AG04450 (cell line): ENCODE data around the gene LRRN1. TPM values are rescaled to one million over a fixed set of nuclear protein-coding genes. Genes with fewer than 3 reads are reported as not detected.

Experiments
- CTCF ChIA-PET: fragments of 300-600, 350-600 bp; formaldehyde crosslinking; extraction: SDS; loops from one replicate; lab custom pipeline; 2022; ENCODE audit warnings: antibody characterized with exemption, inconsistent platforms; lab: Charles Lee
- POLR2A ChIA-PET: fragments of 350-600 bp; formaldehyde crosslinking; extraction: SDS; loops from one replicate; lab custom pipeline; 2021; ENCODE audit warnings: antibody characterized with exemption, inconsistent platforms; lab: Yijun Ruan, JAX
- DNase-seq: peaks from one replicate; pipeline ENCODE4 v3.0.0-alpha.2; 2011; ENCODE audit warnings: low read depth, low spot score
- H3K27ac ChIP-seq: one replicate; pipeline ENCODE4 v1.5.1; 2012; ENCODE audit warnings: low read depth, low read length, control low read depth
- H3K27me3 ChIP-seq: one replicate; pipeline ENCODE4 v1.6.0; 2012; ENCODE audit warnings: low read length; ENCODE audit not compliant: control insufficient read depth, insufficient read depth
- H3K4me3 ChIP-seq: 2 replicates; pipeline ENCODE4 v1.5.1; 2011; ENCODE audit warnings: mild to moderate bottlenecking, low read depth, low read length, control low read depth
- H3K9me3 ChIP-seq: 2 replicates; pipeline ENCODE4 v1.5.1; 2012; ENCODE audit warnings: low read length; ENCODE audit not compliant: control insufficient read depth, insufficient read depth
- polyA plus RNA-seq: library from polyadenylated mRNA; depleted of rRNA; stranded (reverse); fragments of >200 nt; gene quantifications from 2 replicates; pipeline ENCODE4 v1.2.3, GENCODE V29; 2011
- TF ChIP-seq, protein P1 (sequence below): IDR thresholded peaks from 2 replicates; pipeline ENCODE4 v1.5.1; 2011; ENCODE audit warnings: low read depth, low read length, control low read depth, inconsistent platforms

LRRN1 gene
- polyA plus RNA-seq, 1 experiment, result not detected

DNA sequence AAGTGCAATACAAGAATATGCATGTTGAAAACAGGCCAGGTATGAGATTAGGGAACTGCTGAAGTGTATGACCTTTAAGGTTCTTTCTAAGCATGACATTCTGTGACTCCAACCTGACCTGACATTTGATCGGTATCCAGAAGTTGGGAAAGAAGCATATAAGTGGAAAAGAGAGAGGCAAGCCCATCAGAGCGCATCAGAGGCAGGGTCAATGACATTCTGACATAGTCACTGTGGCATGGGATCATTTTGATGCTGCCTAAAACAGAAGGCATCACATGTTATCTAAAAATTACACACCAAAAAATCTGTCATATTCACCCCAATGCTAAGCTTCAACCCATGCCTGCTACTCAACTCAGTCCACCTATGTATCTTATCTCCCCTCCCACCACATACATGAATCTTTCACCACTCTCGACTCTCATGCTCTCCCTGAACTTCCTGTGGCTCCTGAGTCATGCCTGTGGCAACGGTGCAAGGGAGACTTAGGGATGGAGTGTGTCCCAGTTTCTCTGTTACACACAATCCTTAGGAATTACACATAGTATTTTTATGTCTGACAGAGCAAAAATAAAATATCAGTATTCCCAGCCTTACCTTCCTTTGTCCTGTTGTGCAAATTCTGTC, 20.5 kb upstream of the LRRN1 start:
- ChIA-PET POLR2A (no interaction called here), CTCF (no interaction called here)

DNA sequence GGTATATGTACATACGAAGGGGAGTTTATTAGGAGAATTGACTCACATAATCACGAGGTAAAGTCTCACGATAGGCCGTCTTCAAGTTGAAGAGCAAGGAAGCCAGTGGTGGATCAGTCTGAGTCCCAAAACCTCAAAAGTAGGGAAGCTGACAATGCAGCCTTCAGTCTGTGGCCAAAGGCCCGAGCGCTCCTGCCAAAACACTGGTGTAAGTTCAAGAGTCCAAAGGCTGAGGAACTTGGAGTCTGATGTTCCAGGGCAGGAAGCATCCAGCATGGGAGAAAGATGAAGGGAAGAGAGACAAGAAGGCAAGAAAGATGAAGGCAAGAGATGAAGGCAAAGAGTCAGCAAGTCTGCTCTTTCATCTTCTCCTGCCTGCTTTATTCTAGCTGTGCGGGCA, 16.8 kb upstream of the LRRN1 start:
- TF ChIP-seq, protein P1, sequence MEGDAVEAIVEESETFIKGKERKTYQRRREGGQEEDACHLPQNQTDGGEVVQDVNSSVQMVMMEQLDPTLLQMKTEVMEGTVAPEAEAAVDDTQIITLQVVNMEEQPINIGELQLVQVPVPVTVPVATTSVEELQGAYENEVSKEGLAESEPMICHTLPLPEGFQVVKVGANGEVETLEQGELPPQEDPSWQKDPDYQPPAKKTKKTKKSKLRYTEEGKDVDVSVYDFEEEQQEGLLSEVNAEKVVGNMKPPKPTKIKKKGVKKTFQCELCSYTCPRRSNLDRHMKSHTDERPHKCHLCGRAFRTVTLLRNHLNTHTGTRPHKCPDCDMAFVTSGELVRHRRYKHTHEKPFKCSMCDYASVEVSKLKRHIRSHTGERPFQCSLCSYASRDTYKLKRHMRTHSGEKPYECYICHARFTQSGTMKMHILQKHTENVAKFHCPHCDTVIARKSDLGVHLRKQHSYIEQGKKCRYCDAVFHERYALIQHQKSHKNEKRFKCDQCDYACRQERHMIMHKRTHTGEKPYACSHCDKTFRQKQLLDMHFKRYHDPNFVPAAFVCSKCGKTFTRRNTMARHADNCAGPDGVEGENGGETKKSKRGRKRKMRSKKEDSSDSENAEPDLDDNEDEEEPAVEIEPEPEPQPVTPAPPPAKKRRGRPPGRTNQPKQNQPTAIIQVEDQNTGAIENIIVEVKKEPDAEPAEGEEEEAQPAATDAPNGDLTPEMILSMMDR, result no peak
- ChIA-PET POLR2A (no interaction called here), CTCF (no interaction called here)
- DNase-seq, result no peak
- no peak overlapping the region for H3K27ac ChIP-seq
- H3K4me3 ChIP-seq, result no peak overlapping the region
- peaks cover 35% of the 10 kb centered on the region for H3K9me3 ChIP-seq
- no peaks in the 10 kb centered on the region for H3K27me3 ChIP-seq

More for the DNA sequence above, 20.5 kb upstream of the LRRN1 start:
- H3K4me3 ChIP-seq, result no peak overlapping the region
- peaks cover 25% of the 10 kb centered on the region for H3K9me3 ChIP-seq
- TF ChIP-seq, protein P1, result no peak
- no peak overlapping the region for H3K27ac ChIP-seq
- DNase-seq, result no peak
- H3K27me3 ChIP-seq, result no peaks in the 10 kb centered on the region

DNA sequence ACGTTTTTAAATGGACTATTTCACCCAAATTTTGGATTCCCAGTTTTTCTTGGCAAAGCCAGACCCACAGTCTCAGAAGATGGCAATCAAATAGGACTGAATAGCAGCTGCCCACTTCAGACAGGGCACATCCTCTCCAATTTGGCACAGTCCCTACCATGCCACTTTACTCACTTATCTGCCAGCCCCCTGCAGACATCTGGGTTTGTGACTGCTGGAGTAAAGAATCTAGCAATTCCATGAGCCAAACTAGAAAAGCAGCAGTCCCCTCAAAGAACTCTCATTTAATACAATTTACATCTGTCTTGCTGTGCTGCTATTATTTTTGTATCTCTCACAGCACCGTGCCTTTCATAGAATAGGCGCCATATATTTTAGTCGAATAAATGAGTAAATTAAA, 16.0 kb upstream of the LRRN1 start:
- H3K9me3 ChIP-seq, result peaks cover 43% of the 10 kb centered on the region
- POLR2A ChIA-PET, result no interaction called here
- H3K4me3 ChIP-seq, result no peak overlapping the region
- TF ChIP-seq, protein P1, result no peak
- H3K27me3 ChIP-seq, result no peaks in the 10 kb centered on the region
- CTCF ChIA-PET, result no interaction called here
- no peak overlapping the region for H3K27ac ChIP-seq
- no peak for DNase-seq

DNA sequence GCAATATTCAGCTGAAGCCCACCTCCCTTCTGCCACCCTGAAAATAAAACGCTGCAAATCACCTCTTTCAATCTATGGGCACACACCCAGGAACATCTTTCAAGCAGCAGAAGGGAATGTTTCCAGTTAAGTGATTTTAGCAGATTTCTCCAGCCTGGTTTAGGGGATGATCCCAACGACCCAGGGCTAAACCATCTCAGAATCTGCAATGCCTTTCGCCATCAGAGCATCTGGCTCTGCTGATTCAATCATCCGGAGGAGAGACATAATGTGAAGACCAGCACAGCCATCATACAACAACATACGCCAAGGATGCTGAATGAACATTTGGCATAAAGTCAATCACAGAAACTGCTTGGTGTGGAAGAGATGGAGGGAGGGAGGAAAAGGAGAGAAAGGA, 15.5 kb upstream of the LRRN1 start:
- H3K27me3 ChIP-seq, result no peaks in the 10 kb centered on the region
- no peak overlapping the region for H3K4me3 ChIP-seq
- CTCF ChIA-PET, result no interaction called here
- TF ChIP-seq, protein P1, result no peak
- no peak overlapping the region for H3K27ac ChIP-seq
- DNase-seq, result no peak
- POLR2A ChIA-PET, result no interaction called here
- peaks cover 44% of the 10 kb centered on the region for H3K9me3 ChIP-seq

DNA sequence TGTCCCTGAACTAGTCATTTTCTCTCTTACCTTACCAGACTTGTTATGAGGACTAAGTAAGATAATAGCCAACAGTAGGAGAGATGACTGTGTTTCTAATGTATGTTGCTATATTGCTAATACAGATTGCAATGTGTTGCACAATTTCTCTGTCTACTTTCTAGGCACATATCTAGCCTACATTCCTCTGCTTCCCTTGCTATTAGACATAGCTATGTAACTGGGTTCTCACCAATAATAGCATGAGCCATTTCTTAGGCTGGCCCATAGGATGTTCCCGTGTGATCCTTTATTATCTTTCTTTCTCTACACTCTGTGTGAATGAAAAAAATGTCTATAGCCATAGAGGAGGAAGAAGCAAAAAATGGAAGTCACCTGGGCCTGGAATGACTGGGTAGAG, 6.8 kb upstream of the LRRN1 start:
- Histone ChIP-seq H3K27me3 (no peaks in the 10 kb centered on the region), H3K27ac (no peak overlapping the region), H3K9me3 (peaks cover 15% of the 10 kb centered on the region), H3K4me3 (no peak overlapping the region)
- ChIA-PET POLR2A (no interaction called here), CTCF (no interaction called here)
- TF ChIP-seq, protein P1, result no peak
- no peak for DNase-seq
